HG03342 (cell line): ENCODE measurements around the gene C5.
"Not testable (repeated sequence)": the region's sequence is repeated elsewhere in the genome, so short reads cannot be mapped to it uniquely, and the experiment has no call there.

Source experiments
- ATAC-seq: cut with Tn5 transposase; IDR thresholded peaks from one replicate; pipeline ENCODE4 v1.9.1; 2021; ENCODE audit warnings: mild to moderate bottlenecking, moderate library complexity; ENCODE audit not compliant: unreplicated experiment

C5 gene

GRCh38 chr9:120982836-120983235 lies 67.2 kb downstream of the C5 start:
- no peak for ATAC-seq

DNA sequence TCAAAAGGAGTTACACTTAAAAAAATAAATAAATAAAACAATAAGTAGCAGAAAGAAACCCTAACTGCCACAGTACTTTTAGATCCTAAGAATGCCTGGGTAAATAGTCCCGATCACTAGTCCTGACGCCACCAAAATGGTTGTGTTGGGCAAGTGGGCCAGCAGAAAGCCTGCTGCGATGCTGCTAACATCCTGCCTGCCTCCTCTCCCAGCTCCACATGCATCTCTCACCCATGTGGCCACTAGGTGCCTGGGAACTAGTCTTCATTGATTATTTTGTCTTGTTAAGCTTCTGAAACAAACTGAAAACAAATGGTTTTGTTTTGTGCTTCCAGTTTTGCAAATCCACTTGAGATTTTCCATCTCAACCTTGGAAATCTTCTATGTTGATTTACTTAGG lies 69.1 kb downstream of the C5 start:
- ATAC-seq: no peak

DNA sequence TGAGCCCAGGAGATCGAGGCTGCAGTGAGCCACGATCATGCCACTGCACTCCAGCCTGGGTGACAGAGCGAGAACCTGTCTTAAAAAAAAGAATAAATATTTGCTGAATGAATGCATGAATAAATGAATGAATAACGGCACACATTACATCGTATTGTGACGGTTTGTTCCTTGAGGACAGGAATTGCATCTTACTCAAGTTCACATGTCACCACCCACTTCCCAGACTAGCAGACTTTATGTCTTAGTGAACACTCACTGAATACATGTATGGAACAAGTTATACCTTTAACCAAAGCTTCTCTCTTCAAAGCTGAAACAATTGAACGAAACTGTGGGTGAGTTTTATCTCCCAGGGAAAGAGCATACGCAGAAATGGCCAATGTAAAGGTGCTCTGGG lies 70.3 kb downstream of the C5 start:
- ATAC-seq: no peak

DNA sequence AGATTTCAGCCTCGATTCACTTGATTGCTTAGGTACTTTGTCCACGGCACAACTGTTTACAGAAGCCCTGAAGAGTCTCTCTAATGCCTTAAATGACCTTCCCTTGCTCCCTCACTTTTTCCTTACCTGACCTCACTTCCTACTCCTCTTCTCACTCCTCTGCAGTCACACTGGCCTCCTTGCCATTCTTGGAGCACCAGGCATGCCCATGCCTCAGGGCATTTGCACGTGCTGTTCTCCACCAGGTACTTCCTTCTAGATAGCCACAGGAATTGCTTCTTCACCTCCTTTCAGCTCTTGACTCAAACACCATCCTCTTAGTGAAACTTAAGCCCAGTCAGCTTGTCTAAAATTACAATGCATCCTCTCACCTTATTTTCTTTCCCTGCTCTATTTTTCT lies 71.1 kb downstream of the C5 start:
- no peak for ATAC-seq

- ATAC-seq: no peak
Measured at GRCh38 chr9:120977321-120977720, 72.8 kb downstream of the C5 start.

DNA sequence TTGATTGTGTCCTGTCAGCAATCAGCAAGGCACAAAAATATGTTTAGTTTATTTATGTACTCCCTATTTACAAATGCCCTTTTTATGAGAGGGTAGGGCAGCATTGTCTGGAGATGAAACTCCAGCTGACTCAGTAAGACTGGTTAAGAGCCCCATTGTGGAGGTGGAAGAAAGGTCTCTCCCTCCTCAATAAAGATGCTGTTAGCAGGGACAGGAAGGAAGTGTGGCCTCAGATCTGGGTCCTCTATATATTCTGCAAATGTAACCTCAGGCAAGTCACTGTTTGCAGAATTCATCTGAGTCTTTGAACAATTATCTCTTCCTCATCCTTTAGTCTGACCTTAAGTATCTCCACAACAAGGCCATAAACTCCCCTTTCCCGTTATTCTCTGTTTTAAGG lies 75.2 kb downstream of the C5 start:
- ATAC-seq: no peak

DNA sequence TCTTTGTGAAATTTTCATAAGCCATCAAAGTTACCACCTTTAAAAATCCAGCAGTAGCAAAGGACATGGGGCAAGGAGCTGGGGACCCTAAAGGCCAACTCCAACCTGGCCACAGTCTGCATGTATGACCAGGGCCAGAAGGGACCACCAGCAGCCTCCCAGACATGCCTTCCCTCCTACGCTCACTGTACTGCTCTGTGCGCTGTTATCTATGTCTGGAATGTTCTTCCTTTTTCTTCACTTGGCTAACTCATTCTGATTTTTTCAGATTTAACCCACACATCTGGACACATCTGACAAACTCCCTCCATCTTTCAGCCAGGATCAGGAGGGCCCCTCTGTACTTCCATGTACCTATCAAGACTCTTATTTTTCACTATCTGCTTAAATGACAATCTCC lies 75.9 kb downstream of the C5 start:
- no peak for ATAC-seq

DNA sequence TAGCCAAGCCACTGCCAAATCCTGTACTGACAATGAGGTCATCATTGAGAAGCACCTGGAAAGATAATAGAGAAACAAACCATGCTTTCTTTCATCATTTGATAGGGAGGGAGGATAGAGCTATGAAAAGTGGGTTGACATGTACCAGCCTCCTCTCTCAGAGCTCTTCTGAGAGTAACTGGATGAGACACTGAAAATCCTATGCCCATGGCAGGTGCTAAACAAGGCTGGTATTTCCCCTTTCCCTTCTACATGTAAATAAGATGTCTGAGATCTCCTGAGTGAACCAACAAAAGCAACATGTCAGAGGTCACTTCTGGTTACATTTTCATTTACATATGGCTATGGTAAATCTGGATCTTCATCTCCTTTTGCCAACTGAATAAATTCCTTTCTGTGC lies 78.1 kb downstream of the C5 start:
- ATAC-seq: no peak

DNA sequence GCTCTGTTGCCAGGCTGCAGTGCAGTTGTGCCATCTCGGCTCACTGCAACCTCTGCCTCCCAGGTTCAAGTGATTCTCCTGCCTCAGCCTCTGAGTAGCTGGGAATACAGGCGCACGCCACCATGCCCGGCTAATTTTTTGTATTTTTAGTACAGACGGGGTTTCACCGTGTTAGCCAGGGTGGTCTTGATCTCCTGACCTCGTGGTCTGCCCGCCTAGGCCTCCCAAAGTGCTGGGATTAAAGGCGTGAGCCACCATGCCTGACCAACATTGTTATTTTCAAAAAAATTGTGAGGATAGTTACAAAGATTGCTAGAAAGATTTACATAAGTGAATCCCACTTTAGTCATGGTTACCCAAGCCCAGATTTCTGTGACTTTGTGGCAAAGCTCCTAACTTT lies 78.6 kb downstream of the C5 start:
- ATAC-seq: not testable (repeated sequence)

GRCh38 chr9:120970244-120970643 lies 79.8 kb downstream of the C5 start:
- no peak for ATAC-seq

DNA sequence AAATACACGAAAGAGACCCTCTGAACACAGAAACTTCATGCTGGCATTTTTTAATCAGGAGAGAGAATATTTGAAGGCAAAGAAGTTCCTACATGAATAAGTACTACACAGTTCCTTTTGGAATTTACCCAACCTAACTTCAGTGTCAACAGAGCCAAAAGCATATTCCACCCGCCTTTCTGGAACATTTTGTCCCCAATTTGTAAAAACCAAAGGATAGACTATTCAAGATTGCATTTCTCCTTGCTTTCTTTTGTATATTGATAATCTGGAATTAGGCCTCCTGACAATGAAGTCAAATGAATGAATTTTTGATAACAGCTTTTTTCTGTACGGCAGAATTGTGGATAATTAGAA lies 84.1 kb downstream of the C5 start:
- ATAC-seq: no peak

DNA sequence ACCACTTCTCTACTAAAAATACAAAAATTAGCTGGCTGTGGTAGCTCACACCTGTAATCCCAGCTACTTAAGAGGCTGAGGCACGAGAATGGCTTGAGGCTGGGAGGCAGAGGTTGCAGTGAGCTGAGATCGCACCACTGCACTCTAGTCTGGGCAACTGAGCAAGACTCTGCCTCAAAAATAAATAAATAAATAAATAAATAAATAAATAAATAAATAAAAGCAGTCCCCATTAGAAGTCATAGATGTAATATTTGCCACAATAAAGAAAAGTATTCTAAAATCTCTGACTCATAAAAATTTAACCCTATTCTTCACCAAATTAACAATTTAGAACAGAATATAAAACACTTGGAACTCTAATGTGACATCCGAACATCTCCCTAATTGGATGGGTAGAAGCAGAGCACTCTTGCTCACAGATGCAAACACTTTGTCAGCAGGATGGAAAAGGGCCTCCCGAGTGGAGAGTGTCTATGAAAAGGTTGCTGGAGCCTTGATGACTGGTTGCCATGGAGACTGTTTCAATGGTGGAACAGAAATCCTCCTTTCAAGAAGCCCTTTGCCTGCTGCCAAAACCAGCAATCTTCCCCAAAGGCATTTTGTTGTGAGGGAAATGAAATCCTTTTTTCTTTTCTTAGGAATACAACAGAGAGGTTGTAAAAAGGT lies 84.6 kb downstream of the C5 start:
- ATAC-seq: no peak

DNA sequence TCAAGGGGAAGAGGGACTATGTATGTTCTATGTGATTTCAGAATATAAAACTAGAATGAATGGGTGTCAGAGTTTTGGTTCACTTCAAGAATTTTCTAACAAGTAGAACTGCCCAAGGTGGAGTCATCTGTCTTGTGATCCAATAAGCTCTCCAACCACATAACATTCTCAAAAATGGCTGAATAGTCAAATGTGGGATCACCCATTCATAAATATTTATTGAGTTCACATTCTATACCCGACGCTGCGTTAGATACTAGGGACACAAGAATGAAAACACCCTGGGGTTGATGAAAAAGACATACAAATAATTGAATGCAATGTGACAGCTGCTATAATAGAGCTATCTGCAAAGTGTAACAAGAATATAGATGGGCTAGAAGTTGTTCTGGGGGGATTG lies 88.1 kb downstream of the C5 start:
- no peak for ATAC-seq

DNA sequence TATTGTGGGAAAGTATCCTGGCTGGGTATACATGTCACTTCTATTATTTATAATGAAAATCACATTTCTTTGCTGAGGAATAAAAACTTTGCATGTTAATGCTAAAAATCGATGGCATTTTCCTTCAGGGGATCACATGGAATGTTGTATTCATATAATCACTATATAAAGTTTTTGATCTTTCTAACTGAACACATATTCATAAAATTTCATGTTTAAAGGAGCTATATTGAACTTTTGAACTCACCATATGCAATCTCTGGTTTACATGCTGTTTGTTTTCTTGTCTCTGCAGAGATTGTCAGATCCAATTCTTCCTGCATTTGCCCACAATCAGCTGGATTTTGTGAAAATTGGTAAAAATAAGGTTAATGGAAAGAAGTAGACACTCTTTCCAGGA lies 90.1 kb downstream of the C5 start:
- ATAC-seq: no peak

- no peak for ATAC-seq
Measured at GRCh38 chr9:120956862-120957261, 93.2 kb downstream of the C5 start.

DNA sequence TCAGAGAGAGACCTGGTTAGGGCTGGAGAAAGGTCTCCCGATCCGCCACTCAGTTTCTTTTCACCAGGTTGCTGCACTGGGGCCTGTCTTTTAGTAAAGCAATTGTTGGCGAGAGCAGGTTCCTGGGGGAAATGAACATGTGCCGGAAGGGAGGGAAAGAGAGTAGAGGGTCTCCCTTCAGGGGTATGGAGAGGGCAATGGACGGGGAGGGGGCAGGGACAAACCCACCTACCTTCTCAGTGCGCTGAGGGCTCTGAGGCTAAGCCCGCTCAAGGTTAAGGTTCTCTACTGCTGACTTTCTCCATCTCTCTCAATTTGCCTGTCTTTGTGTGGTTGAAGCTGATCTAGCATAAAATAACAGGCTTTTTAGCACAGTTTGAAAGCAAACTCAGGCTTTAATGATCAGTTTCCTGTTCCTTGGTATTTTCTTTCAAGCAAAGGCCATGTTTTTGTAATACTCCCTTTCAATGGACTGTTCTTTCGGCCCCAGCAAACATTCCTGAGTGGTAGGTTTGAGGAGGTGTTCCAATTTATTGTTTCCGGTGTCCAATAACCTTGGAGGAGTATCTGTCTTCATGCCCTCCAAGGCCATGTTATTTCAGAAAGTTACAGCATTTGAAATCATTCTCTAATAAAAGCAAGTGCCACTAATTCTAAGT lies 98.0 kb downstream of the C5 start:
- ATAC-seq: no peak

GRCh38 chr9:120950421-120951388 lies 99.4 kb downstream of the C5 start:
- no peak for ATAC-seq

DNA sequence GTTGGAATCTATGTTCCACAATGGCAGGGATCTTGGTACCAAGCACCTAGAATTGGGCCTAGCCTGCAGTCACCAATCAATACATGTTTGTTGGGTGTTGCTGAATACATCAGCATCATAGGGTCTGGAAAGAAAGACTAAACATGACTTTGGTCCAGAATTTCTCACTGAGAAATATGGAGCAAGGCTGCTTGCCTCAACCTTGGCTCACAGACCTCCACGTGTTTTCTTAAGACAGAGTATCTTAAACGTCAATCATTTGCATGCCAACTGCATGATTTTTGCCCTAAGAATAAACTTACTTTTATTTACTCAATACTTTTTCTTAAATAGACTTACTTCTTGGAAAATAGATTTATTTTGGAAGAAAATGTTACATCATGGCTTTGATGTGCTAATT lies 100.8 kb downstream of the C5 start:
- ATAC-seq: no peak

- ATAC-seq: no peak
Measured at GRCh38 chr9:120948824-120949223, 101.3 kb downstream of the C5 start.

DNA sequence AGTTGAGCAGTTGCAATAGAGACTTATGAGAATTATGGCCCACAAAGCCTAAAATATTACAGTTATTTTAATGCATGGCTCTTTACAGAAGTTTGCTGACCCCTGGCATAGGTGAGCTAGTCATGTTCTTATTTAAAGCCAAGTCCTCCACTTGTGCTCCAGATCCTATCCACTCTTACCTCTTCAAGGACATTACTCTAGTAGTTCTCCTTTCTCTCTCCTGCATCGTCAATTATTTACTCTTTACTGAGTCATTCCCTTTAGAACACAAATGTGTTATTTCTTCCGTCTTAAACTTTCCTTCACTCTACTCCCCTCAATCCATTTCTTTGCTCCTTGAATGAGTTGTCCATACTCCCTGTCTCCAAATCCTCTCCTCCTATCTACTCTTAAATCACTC lies 102.9 kb downstream of the C5 start:
- no peak for ATAC-seq

GRCh38 chr9:120946259-120946658 lies 103.8 kb downstream of the C5 start:
- no peak for ATAC-seq

DNA sequence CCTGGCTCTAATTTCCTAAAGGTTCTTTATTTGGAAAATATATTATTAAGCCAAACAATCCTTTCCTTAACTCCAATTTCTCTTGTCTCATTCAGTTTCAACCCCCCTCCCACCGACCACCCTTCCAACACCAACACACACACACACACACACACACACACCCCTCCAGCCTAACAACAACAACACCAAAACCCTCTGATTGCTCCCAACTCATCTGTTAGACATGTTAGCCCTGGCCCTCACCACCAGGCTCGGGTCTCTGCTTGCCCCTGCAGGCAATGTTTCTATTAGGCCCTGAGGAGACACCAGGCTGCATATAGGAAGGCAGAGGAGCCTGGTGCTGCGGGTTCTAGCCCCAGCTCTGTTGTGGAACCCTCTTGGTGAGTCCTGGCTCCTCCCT lies 105.1 kb downstream of the C5 start:
- no peak for ATAC-seq
